CD14-positive monocyte (primary cell): ENCODE data around the gene MBD5. TPM values are rescaled to one million over a fixed set of nuclear protein-coding genes. Genes with fewer than 3 reads are reported as not detected.
A peak's percentile ranks its signal among the peaks of the same experiment; 100 is the strongest.

ENCODE experiments used
- DNase-seq, 3 donors: peaks; one replicate each; pipeline ENCODE4 v3.0.0-alpha.2; 2011 to 2022
- H2AFZ ChIP-seq: 2 replicates; pipeline ENCODE4 v1.6.0; 2012; ENCODE audit warnings: mild to moderate bottlenecking, low read depth, low read length, inconsistent platforms; ENCODE audit not compliant: insufficient read depth, poor library complexity, severe bottlenecking
- H3K27ac ChIP-seq, 2 donors: 1 replicate in 1 of 2; 2 replicates in 1 of 2; pipeline ENCODE4 v1.5.1; 2012 to 2013; ENCODE audit warnings: low read length in 2 of 2, control low read depth in 1 of 2, inconsistent platforms in 1 of 2, low read depth in 1 of 2, mild to moderate bottlenecking in 1 of 2
- H3K27me3 ChIP-seq, 2 donors: one replicate each; pipeline versions ENCODE4 v1.6.0 to v1.6.1; 2011 to 2013; ENCODE audit warnings: low read length in 2 of 2; ENCODE audit not compliant: control insufficient read depth in 2 of 2, insufficient read depth in 2 of 2
- H3K36me3 ChIP-seq, 2 donors: replicated peaks in 1 of 2; 1 replicate in 1 of 2; 2 replicates in 1 of 2; pipeline versions ENCODE4 v1.5.1 to v1.6.1; 2012 to 2013; ENCODE audit warnings: low read length in 2 of 2, control low read depth in 1 of 2, inconsistent platforms in 1 of 2, mild to moderate bottlenecking in 1 of 2; ENCODE audit not compliant: insufficient read depth in 2 of 2, control insufficient read depth in 1 of 2
- H3K4me1 ChIP-seq, 2 donors: 1 replicate in 1 of 2; 2 replicates in 1 of 2; pipeline versions ENCODE4 v1.5.1 to v1.6.1; 2012 to 2013; ENCODE audit warnings: low read length in 2 of 2, control low read depth in 1 of 2, inconsistent platforms in 1 of 2, mild to moderate bottlenecking in 1 of 2, moderate library complexity in 1 of 2; ENCODE audit not compliant: insufficient read depth in 2 of 2, control insufficient read depth in 1 of 2
- H3K4me2 ChIP-seq: replicated peaks from 2 replicates; pipeline ENCODE3; 2012; ENCODE audit warnings: low read length, moderate library complexity, mild to moderate bottlenecking; ENCODE audit not compliant: poor library complexity, severe bottlenecking; ENCODE audit errors: extremely low read depth
- H3K4me3 ChIP-seq, 3 experiments: fragments of 200-600 bp in 1 of 3; sonication (generic) in 1 of 3; replicated peaks in 1 of 3; 1 replicate in 2 of 3; 2 replicates in 1 of 3; pipeline ENCODE4 v1.5.1; 2011 to 2013; ENCODE audit warnings: low read length in 3 of 3, mild to moderate bottlenecking in 3 of 3, control low read depth in 2 of 3, low read depth in 2 of 3, inconsistent platforms in 1 of 3, moderate library complexity in 1 of 3
- H3K79me2 ChIP-seq: 2 replicates; pipeline ENCODE4 v1.6.0; 2012; ENCODE audit warnings: mild to moderate bottlenecking, control low read depth, inconsistent platforms, low read length, moderate library complexity; ENCODE audit not compliant: insufficient read depth
- H3K9ac ChIP-seq: 2 replicates; pipeline ENCODE4 v1.6.0; 2017; ENCODE audit warnings: low read length, mild to moderate bottlenecking; ENCODE audit not compliant: insufficient read depth, poor library complexity, severe bottlenecking
- H3K9me3 ChIP-seq, 2 donors: replicated peaks in 1 of 2; 1 replicate in 1 of 2; 2 replicates in 1 of 2; pipeline versions ENCODE4 v1.5.1 to v1.6.1; 2012 to 2013; ENCODE audit warnings: low read length in 2 of 2, control low read depth in 1 of 2; ENCODE audit not compliant: control insufficient read depth in 1 of 2, insufficient read depth in 1 of 2
- H4K20me1 ChIP-seq: 2 replicates; pipeline ENCODE4 v1.6.0; 2012; ENCODE audit warnings: mild to moderate bottlenecking, low read length, control low read depth, moderate library complexity; ENCODE audit not compliant: insufficient read depth
- H3K27ac Mint-ChIP-seq, 7 donors: one replicate each; pipeline ENCODE4 v1.8.0; 2020; ENCODE audit warnings: mild to moderate bottlenecking in 7 of 7, mixed read lengths in 7 of 7, moderate library complexity in 6 of 7, inconsistent platforms in 2 of 7
- H3K27me3 Mint-ChIP-seq, 3 donors: one replicate each; pipeline ENCODE4 v1.8.0; 2021 to 2022; ENCODE audit warnings: low read depth in 3 of 3, mild to moderate bottlenecking in 3 of 3, mixed read lengths in 3 of 3, moderate library complexity in 3 of 3, inconsistent platforms in 1 of 3
- H3K36me3 Mint-ChIP-seq, 2 donors: one replicate each; pipeline ENCODE4 v1.8.0; 2020; ENCODE audit warnings: mixed read lengths in 2 of 2, inconsistent platforms in 1 of 2, mild to moderate bottlenecking in 1 of 2
- H3K4me1 Mint-ChIP-seq: one replicate; pipeline ENCODE4 v1.8.0; 2020; ENCODE audit warnings: mild to moderate bottlenecking, mixed read lengths
- H3K4me3 Mint-ChIP-seq, 2 donors: one replicate each; pipeline ENCODE4 v1.8.0; 2020; ENCODE audit warnings: mild to moderate bottlenecking in 2 of 2, mixed read lengths in 2 of 2, moderate library complexity in 1 of 2
- H3K9me3 Mint-ChIP-seq, 7 donors: one replicate each; pipeline ENCODE4 v1.8.0; 2020 to 2022; ENCODE audit warnings: mixed read lengths in 7 of 7, mild to moderate bottlenecking in 6 of 7, moderate library complexity in 6 of 7, inconsistent platforms in 2 of 7
- WGBS: methylation state at CpG from one replicate; pipeline ENCODE4 v1.1.5; 2013; ENCODE audit warnings: missing lambda C conversion rate; ENCODE audit not compliant: insufficient coverage; 5-methylcytosine and 5-hydroxymethylcytosine counted together
- intact Hi-C, 2 donors: fragments of 100-400 bp; cut with micrococcal nuclease; formaldehyde crosslinking; loops; one replicate each; pipeline versions ENCODE4 v1.15.0 to v1.15.1; 2023
- polyA plus RNA-seq, 3 donors: library from polyadenylated mRNA; depleted of rRNA in 1 of 3; unstranded in 2 of 3; stranded (reverse) in 1 of 3; fragments of 300-500 nt in 2 of 3; fragments of >200 nt in 1 of 3; fragmentation: Illumina TruSeq in 2 of 3; gene quantifications; 1 replicate in 2 of 3; 2 replicates in 1 of 3; pipeline ENCODE4 v1.2.3, GENCODE V29; 2012 to 2021
- TF ChIP-seq, protein P1 (sequence below): fragments of 200-600 bp; IDR thresholded peaks from one replicate; pipeline ENCODE4 v1.8.0; 2022; ENCODE audit warnings: antibody characterized with exemption, mild to moderate bottlenecking

Gene MBD5
- polyA plus RNA-seq, 3 donors: 2.3 to 5.7 (median 3.5) TPM

- Mint-ChIP-seq H3K4me1 (no peaks in the 10 kb centered on the region), H3K9me3 (no peaks in the 10 kb centered on the region), H3K27me3 (peaks cover 0 to 3% (median 0%) of the 10 kb centered on the region in 3 donors), H3K36me3 (no peaks in the 10 kb centered on the region), H3K27ac (no peak overlapping the region), H3K4me3 (no peak overlapping the region)
- H3K27ac ChIP-seq: no peak overlapping the region
- H3K27me3 ChIP-seq: no peaks in the 10 kb centered on the region
- no peak overlapping the region for H3K4me3 ChIP-seq
- no peaks in the 10 kb centered on the region for H3K9me3 ChIP-seq
- H3K4me2 ChIP-seq: no peak overlapping the region
- intact Hi-C loops: no loop called here
- TF ChIP-seq, protein P1, sequence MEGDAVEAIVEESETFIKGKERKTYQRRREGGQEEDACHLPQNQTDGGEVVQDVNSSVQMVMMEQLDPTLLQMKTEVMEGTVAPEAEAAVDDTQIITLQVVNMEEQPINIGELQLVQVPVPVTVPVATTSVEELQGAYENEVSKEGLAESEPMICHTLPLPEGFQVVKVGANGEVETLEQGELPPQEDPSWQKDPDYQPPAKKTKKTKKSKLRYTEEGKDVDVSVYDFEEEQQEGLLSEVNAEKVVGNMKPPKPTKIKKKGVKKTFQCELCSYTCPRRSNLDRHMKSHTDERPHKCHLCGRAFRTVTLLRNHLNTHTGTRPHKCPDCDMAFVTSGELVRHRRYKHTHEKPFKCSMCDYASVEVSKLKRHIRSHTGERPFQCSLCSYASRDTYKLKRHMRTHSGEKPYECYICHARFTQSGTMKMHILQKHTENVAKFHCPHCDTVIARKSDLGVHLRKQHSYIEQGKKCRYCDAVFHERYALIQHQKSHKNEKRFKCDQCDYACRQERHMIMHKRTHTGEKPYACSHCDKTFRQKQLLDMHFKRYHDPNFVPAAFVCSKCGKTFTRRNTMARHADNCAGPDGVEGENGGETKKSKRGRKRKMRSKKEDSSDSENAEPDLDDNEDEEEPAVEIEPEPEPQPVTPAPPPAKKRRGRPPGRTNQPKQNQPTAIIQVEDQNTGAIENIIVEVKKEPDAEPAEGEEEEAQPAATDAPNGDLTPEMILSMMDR: no peak
- no CpG with 5 or more reads among the region's 3 CpGs for WGBS
- H4K20me1 ChIP-seq: no peaks in the 10 kb centered on the region
- no peaks in the 10 kb centered on the region for H3K4me1 ChIP-seq
- H2AFZ ChIP-seq: no peak overlapping the region
- H3K9ac ChIP-seq: no peak overlapping the region
- no peak for DNase-seq
- no peaks in the 10 kb centered on the region for H3K36me3 ChIP-seq
- no peaks in the 10 kb centered on the region for H3K79me2 ChIP-seq
Observed at GRCh38 chr2:148479398-148479797, 458.5 kb downstream of the MBD5 start.

DNA sequence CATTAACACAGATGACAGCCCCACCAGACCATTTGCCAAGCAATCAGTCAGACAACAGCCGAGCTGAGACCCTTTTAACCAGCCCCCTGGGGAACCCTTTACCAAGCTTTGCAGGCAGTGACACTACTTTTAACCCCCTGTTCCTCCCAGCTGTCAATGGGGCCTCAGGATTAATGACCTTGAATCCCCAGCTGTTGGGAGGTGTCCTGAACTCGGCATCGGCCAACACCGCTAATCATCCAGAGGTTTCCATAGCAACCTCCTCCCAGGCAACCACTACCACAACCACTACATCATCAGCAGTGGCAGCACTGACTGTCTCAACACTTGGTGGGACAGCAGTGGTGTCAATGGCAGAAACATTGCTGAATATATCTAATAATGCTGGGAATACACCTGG is 462.8 kb downstream of the MBD5 start:
- Mint-ChIP-seq H3K27ac (peak overlapping the region in 1 of 7 donors; percentile 0), H3K4me3 (no peak overlapping the region), H3K36me3 (no peaks in the 10 kb centered on the region), H3K9me3 (peaks cover 0 to 1% (median 0%) of the 10 kb centered on the region in 7 donors), H3K4me1 (no peaks in the 10 kb centered on the region), H3K27me3 (no peaks in the 10 kb centered on the region)
- Histone ChIP-seq H3K4me2 (no peak overlapping the region), H3K79me2 (no peaks in the 10 kb centered on the region), H3K36me3 (no peaks in the 10 kb centered on the region), H4K20me1 (no peaks in the 10 kb centered on the region), H3K4me1 (no peaks in the 10 kb centered on the region), H2AFZ (no peak overlapping the region), H3K9ac (no peak overlapping the region), H3K4me3 (no peak overlapping the region), H3K27ac (no peak overlapping the region), H3K9me3 (no peaks in the 10 kb centered on the region), H3K27me3 (no peaks in the 10 kb centered on the region)
- DNase-seq: no peak
- 100% methylated on average over 1 of the region's 4 CpGs for WGBS
- TF ChIP-seq, protein P1: no peak
- intact Hi-C loops: no loop called here
